ENCODE measurements around the gene TMOD1. TPM values are rescaled to one million over a fixed set of nuclear protein-coding genes. Genes with fewer than 3 reads are reported as not detected.
"Not testable (repeated sequence)": the region's sequence is repeated elsewhere in the genome, so short reads cannot be mapped to it uniquely, and the experiment has no call there.

TMOD1 gene
- 100 to 1,000 TPM in 8 of 12 donors, 10 to 100 TPM in 3, not detected in 1; 53.8 to 181 (median 144) TPM for polyA plus RNA-seq (ENCODE audit: insufficient read length in 12 of 12)
- long read RNA-seq, donor 1, partial matches to known transcripts: 61 of 62 reads
- long read RNA-seq, donor 1, other reads (novel, unspliced or antisense): 0 of 62 reads
- long read RNA-seq, donor 2, transcript TMOD1-201 (10 exons, 3,343 nt): major isoform, 96 of 112 reads
- long read RNA-seq, donor 2, partial matches to known transcripts: 16 of 112 reads
- long read RNA-seq, donor 2, other reads (novel, unspliced or antisense): 0 of 112 reads
- long read RNA-seq, donor 3, transcript TMOD1-201 (10 exons, 3,343 nt): major isoform, 30 of 30 reads
- long read RNA-seq, donor 3, partial matches to known transcripts: 0 of 30 reads
- long read RNA-seq, donor 3, other reads (novel, unspliced or antisense): 0 of 30 reads
- long read RNA-seq, donor 4, transcript TMOD1-201 (10 exons, 3,343 nt): major isoform, 16 of 39 reads
- long read RNA-seq, donor 4, partial matches to known transcripts: 23 of 39 reads
- long read RNA-seq, donor 4, other reads (novel, unspliced or antisense): 0 of 39 reads
- long read RNA-seq, donor 5: 0 reads
- long read RNA-seq, donor 6, transcript TMOD1-201 (10 exons, 3,343 nt): major isoform, 28 of 38 reads
- long read RNA-seq, donor 6, partial matches to known transcripts: 10 of 38 reads
- long read RNA-seq, donor 6, other reads (novel, unspliced or antisense): 0 of 38 reads
- long read RNA-seq, donor 7, transcript TMOD1-201 (10 exons, 3,343 nt): major isoform, 19 of 29 reads
- long read RNA-seq, donor 7, partial matches to known transcripts: 10 of 29 reads
- long read RNA-seq, donor 7, other reads (novel, unspliced or antisense): 0 of 29 reads
- long read RNA-seq, donor 8, transcript TMOD1-201 (10 exons, 3,343 nt): major isoform, 92 of 175 reads
- long read RNA-seq, donor 8, partial matches to known transcripts: 73 of 175 reads
- long read RNA-seq, donor 8, other reads (novel, unspliced or antisense): 10 of 175 reads
- long read RNA-seq, donor 9, transcript TMOD1-201 (10 exons, 3,343 nt): major isoform, 24 of 24 reads
- long read RNA-seq, donor 9, partial matches to known transcripts: 0 of 24 reads
- long read RNA-seq, donor 9, other reads (novel, unspliced or antisense): 0 of 24 reads
- long read RNA-seq, donor 10, transcript TMOD1-201 (10 exons, 3,343 nt): major isoform, 61 of 70 reads
- long read RNA-seq, donor 10, partial matches to known transcripts: 0 of 70 reads
- long read RNA-seq, donor 10, other reads (novel, unspliced or antisense): 9 of 70 reads
- long read RNA-seq, donor 11, transcript TMOD1-201 (10 exons, 3,343 nt): major isoform, 39 of 132 reads
- long read RNA-seq, donor 11, partial matches to known transcripts: 93 of 132 reads
- long read RNA-seq, donor 11, other reads (novel, unspliced or antisense): 0 of 132 reads

DNA sequence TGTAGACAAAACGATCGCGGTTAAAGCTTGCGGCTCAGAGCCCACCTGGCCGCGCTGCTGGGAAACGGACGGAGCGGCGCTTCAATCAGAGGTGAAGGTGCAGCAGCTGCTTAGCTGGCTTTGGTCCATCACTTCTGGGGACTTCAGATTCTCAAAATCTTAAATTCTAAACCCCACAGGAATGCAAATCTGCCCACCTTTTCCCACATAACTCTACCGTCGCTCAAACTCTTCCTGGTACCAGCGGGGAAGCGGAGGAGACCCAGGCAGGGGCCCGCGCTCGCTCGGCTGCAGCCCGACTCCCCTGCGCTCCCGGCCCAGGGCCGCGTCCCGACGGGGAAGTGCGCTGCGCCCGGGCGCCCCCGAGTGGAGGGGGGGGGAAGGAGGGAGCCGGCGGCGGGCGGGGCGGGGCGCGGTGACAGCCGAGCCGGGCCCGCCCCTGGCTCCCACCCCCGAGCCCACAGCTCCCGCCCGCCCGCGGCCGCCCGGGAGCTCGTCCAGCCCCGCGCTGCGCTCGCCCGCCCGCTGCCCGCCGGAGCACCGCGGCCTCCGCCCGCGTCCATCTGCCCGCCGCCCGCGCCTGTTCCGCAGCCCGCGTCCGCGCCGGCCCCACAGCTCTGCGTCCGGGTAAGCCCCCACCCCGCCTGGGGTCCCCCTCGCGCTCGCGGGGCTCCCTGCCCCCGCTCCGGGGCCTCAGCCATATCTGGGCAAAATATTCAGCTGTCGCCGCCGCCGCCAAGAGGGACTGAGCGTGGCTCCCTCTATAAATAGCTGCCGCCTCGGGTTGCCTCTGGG is at the start of gene TMOD1:
TMOD1 (plus strand) TSS at position 490 of the 795 bp plus-strand sequence. CDS start 22,523 bp downstream, outside the sequence.
- DNase-seq: no peak

DNA sequence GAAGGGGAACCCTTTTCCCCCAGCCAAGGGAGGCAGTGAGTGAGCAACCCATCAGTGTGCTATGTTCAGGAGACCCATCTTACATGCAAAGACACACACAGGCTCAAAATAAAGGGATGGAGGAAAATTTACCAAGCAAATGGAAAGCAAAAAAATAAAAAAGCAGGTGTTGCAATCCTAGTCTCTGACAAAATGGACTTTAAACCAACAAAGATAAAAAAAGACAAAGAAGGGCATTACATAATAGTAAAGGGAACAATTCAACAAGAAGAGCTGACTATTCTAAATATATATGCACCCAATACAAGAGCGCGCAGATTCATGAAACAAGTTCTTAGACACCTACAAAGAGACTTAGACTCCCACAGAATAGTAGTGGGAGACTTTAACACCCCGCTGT is 47.9 kb upstream of the TMOD1 start:
- not testable (repeated sequence) for DNase-seq

DNA sequence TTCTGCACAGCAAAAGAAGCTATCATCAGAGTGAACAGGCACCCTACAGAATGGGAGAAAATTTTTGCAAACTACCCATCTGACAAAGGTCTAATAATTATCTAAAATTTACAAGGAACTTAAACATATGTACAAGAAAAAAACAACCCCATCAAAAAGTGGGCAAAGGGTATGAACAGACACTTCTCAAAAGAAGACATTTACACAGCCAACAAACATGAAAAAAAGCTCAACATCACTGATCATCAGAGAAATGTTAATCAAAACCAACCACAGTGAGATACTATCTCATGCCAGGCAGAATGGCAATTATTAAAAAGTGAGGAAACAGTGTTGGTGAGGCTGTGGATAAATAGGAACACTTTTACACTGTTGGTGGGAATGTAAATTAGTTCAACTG is 44.6 kb upstream of the TMOD1 start:
- DNase-seq: not testable (repeated sequence)

DNA sequence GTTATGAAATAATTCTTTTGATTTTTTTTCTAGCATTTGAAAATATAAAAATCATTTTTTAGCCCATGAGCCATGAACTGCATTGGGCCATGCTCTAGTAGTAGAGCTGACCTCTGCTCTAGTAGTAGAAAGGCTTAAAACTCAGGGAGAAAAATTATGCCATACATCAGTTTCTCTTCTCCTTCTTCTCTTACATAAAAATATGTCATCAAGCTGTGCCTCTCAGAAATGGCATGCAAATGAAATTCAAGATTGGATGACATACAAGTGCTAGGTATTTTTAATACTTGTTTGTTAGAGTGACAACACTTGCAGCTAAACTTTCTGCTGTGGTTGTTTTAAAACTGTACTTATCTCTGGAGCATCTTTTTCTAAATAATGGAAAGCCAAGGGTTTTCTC is 42.1 kb upstream of the TMOD1 start:
- no peak for DNase-seq

DNA sequence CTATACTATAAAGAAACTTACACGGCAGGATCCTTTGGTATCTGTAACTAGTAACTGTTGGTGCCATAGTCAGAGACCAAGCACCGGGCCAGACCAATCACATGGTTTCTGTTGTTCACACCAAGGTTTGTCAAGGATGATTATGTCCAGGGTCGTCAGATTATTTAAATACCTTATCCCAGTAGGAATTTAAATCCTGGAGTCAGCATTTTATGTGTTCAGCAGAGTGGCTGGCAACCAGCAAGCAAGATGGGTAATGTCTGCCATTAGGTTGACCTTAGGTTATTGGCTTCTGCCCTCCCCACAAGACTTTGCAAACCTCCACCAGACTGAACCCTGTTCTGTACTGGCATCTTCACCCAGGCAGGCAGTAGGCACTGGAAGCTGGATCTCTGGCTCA is 39.3 kb upstream of the TMOD1 start:
- DNase-seq: no peak

DNA sequence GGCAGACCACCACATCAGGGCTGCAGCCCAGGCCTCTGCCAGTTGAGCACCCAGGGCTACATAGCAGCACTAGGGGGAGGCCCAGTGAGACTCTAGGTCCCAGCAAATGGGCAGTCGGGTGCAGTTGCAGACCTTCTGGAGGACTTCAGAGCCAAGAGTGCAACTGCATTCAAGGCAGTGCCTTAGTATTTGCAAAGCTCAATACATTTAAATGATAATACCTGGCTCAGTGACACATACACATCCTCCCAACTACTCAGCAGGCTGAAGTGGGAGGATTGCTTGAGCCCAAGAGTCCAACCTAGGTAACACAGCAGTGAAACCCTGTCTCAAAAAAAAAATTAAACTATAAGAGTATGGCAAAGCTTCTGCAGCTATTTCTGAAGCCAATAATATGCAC is 38.6 kb upstream of the TMOD1 start:
- DNase-seq: no peak

DNA sequence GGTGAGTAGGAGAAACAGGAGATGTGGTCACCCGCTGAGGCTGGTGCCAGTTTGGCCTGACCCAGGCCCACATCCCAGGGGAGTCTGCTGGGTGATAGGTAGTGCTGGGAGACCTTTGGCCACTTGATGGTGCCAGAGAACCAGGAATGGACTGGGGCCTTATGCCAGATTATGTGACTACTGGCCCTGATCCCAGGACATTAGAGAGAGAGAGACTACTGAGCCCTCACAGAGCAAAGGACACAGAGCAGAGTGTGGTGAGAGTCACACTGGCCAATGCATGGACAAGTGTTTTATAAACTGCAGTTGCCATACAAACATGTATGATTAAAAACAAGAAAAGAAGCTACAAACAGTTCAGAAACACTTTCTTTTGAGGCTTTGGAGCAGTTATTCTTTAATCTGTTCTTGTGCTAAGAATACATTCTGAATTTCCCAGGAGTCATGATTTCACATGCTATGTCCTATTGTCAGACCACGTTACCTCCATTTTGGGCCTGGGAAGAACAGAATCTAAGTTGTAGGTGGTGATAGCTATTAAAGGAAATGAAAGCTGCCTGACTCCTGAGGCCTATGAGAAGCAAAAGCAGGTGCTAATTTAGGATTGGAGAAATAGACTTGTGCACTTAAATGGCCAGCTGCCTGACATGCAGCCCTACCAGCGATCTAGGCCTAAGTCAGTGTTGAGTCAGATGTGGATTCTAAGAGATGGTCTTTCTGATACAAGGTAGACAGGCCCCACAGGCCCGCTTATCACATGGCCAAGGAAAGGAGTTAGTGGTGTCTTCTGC is 32.6 kb upstream of the TMOD1 start:
- DNase-seq: peak; percentile 71

DNA sequence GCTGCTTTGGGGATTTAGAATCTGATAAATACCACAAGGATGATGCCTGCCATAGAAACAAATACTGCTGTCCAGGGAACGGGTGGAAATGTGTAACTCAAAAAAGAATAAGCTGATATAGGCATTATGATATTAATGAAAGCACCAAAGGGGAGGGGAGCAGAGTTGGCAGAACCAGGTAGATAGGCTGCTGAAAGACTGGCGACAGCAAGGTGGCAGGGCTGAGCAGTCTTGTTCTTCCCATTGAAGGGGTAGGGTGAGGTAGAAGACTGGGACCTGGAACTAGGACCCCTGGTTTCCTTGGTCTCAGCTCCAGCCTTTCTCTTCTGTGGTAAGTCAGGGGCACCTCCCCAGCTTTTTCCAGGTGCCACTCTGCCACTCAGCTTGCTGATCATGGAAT is 31.4 kb upstream of the TMOD1 start:
- no peak for DNase-seq

DNA sequence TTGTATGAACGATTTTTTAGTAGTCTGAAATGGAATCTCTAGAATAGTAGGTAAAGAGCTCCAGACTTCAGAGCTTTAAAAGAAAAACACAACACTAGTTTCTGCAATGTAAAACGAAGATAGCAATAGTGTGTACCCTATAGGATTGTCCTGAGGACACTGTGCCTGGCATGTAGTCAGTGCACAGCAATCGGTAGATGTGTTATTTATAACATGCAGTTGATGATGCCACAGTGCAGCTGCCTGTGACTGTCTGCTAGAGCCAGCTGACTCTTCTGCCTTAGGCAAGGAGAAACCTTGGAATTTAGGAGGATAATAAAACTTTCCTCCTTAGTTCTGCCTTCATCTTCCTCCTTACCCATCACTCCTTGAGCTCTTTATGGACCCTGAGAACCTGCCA is 27.7 kb upstream of the TMOD1 start:
- peak; percentile 1 for DNase-seq

DNA sequence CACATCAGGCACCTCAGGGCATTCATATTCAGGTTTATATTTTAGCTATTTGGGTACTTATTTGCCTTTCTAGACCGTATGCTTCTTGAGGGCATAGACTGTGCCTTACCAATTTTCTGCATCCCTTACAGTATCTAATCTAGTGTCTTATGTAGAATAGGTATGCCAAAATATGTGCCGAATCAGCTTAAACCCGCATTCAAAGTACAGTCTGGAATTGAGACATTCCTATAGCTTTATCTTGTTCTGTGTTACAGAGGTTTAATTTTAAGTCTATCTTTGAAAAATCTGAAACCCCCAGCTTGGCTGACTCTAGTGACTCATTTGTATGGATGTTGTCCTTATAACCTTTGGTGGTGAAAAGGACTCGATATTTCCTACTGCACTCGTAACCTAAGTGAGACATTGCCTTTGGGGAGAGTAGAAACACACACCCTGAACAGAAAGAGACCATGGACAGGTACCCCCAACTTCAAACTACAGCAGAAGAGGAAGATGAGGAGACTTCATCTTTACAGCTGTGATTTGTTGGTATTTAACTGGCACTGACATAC is 27.0 kb upstream of the TMOD1 start:
- no peak for DNase-seq

DNA sequence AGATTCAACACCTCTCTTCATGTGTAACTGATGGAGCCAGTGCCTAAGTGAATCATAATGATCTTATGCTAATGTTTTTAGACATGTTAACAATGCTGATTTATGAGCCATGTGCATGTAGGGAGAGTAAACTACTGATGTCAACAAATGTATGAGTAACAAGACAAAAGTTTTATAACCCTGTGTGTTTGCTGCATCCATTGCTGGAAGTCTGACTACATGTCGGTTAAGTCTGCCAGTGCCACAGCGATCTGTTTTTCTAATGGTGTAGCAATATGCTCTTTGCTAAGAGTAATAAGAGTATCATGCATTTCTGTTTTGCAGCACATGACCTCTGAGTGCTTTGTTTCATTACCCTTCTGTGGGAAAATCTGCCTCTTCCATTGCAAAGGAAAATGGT is 26.4 kb upstream of the TMOD1 start:
- DNase-seq: no peak

DNA sequence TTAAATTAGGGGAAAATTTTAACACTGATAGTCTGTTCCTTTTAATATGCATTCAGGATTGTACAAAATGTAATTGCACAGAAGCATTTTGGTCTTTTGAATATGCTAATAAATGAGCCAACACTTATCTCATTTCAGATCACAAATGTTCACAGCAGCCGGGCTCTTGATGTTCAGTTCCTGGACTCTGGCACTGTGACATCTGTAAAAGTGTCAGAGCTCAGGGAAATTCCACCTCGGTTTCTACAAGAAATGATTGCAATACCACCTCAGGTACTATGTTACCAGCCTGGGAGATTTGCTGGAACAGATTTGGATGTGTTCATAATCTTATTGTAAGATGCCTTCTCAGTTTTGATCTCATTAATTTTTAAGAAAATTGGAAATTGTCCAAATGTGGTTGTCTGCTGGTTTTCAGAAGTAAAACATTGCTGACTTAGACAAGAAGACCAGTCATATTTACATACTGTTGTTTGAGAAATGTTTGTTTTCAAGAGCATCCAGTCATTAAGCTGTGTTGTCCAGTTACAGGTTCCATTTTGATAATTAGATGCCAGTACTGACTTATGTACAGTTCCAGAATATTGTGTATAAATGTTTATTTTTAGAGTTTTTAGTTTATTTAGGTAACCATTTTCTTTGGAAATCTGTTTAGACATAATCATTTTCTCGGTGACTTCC is 23.0 kb upstream of the TMOD1 start:
- no peak for DNase-seq

DNA sequence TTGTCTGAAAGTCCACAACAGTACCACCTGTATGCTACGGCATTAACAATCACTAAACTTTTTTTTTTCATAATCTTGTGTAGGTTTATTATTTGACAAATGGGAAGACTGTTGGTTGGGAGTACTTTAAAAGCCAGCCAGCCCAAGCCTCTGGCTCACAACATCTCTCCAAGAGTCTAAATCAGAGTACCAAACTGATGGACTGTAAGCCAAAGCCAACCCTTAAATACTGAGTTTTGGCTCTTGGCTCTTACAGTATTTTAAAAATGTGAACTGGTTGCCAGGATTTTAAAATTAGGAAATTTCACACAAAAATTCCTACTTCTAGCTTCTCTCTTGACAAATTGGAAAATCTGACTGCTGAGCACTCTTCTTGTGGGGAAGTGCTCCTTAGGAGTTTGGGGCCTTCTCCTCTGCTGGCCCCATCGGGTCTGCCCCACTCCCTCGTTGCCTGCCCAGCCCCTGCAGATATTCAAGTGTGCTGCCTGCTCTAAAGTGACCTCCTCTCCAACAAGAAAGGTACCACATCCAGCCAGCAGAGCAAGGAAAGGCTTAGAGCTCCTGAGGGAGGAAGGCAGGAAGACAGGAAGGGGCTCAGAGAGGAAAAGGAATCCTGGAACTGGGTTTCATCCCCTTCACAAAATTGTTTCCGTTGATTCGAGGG is 21.8 kb upstream of the TMOD1 start:
- no peak for DNase-seq

DNA sequence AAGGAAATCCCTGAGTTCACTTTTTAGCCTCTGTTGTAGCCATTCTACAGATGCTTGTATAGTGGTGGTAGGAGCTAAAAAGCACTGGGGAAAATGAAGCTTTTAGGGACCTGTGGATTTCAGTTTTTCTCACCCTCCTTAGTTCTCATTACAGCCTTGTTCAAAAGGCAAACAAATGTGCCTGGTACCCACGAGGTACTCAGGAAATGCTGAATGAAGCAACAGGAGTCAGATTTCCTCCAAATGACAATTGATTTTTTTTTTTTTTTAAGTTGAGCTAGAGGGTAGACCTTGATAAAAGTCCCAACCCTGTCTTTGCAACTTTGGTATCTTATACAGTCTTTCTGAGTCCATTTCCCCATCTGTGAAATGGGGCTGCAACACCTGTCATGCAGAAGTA is 21.3 kb upstream of the TMOD1 start:
- DNase-seq: no peak

DNA sequence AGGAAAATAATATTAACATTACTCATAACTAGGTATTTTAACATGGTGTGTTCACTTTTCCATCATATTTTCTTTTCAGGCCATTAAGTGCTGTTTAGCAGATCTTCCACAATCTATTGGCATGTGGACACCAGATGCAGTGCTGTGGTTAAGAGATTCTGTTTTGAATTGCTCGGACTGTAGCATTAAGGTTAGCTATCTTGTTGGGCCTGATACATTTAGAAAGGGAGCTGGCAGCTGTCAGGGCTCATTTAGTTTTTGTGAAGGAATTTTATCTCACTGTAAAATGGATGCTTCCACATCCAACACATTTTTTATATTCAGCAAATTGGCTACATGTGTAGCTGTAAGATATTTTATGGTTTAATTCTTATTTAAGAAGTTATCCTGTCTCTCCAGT is 20.7 kb upstream of the TMOD1 start:
- DNase-seq: no peak

DNA sequence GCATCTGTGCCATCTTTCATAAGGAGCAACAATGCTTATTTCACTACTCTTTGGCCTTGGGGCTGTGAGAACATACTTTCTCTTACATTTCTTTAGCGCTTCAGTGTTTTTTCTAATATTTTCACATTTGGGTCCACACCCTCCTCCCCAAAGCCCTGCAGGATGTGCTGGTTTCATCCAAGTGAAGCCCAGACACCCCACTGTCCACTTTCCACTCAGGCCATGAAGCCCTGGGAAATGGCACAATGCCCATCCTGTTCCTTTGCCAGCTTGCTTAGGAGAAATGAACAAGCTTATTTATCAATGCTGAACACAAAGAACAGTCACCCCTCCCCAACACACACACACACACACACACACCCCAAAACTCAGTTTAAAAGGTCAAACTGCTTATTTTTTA is 17.3 kb upstream of the TMOD1 start:
- no peak for DNase-seq

DNA sequence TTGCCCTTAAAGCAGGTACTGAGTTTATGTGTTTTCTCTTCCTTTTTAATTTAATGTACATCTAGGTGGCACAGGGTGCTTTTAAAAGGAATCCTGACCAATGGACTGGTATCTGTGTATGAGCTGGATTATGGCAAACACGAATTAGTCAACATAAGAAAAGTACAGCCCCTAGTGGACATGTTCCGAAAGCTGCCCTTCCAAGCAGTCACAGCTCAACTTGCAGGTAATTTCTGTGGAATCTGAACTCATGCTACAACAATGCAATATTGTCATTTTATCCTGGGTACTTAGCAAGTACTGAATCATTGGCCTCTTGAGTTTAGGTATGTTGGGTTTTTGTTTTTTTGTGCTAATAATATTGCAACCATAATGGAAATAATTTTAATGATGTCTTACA is 14.4 kb upstream of the TMOD1 start:
- no peak for DNase-seq

DNA sequence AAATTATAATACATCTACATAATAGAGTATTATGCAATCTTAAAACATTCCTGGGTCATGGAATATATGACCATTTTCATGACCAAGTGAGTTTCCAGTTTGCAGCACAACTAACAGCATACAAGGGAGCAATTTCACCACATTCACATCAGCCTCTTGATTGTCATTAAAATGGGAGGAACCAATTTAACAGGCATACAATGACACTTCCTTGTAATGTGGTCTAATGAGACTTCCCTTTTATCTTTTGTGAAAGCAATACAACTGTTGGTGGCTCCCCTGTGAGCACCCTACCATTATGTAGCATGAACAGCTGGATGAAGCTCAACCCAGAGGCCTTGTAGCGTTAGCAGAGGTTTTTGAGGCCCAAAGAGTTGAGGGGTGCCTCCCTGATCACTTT is 13.6 kb upstream of the TMOD1 start:
- DNase-seq: no peak
